K562 (cell line): Measurements from ENCODE around the gene TPSAB1.
"Not testable (repeated sequence)": the region's sequence is repeated elsewhere in the genome, so short reads cannot be mapped to it uniquely, and the experiment has no call there.

Experiments used
- CREM ChIP-seq: IDR thresholded peaks from 2 replicates; pipeline ENCODE4 v1.6.1; 2014; ENCODE audit warnings: antibody characterized with exemption, low read depth
- JUNB ChIP-seq: fragments of 450-650 bp; formaldehyde crosslinking; conservative IDR thresholded peaks from 2 replicates; pipeline ENCODE4 v1.4.0; 2020; ENCODE audit warnings: mild to moderate bottlenecking
- LARP7 ChIP-seq: fragments of 450-650 bp; IDR thresholded peaks from 2 replicates; pipeline ENCODE4 v1.6.1; 2016
- MAZ ChIP-seq, 2 experiments: fragments of 450-650 bp in 1 of 2; sonication (generic) in 1 of 2; formaldehyde crosslinking; IDR thresholded peaks in 1 of 2; conservative IDR thresholded peaks in 1 of 2; 2 replicates each; pipeline versions ENCODE4 v1.4.0 to v1.5.0; 2020; ENCODE audit warnings: mild to moderate bottlenecking in 1 of 2, missing genetic modification reagents in 1 of 2
- MYNN ChIP-seq, 2 experiments: sonication (generic); formaldehyde crosslinking in 1 of 2; IDR thresholded peaks; 2 replicates each; pipeline versions ENCODE4 v1.5.0 to v1.6.1; 2016 to 2020; ENCODE audit warnings: antibody characterized with exemption in 1 of 2, missing genetic modification reagents in 1 of 2
- POLR2AphosphoS2 ChIP-seq: IDR thresholded peaks from 2 replicates; pipeline ENCODE4 v1.6.1; 2012; ENCODE audit warnings: low read length, improper control_type of control experiment

DNA sequence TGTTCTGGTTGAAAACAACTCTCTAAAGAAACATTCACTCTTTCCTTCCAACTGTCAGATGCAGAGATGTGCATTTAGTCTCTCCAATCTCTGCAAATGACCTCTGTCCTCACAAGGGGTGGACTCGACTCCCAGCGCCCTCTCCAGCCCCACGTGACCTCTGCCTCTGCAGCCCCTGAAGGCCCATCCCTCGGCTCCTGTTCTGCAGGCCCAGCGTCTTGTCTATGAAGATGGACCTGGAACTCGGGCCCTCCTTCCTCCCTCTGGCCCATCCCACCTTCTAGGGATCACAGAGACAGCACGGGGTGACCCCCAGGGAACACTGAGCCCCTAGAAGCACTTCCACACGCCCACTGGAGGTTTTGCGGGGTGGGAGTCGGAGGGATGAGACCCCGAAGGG lies 2.9 kb downstream of the TPSAB1 start:
- TF ChIP-seq POLR2AphosphoS2; CREM; MAZ (CRISPR knock-in tag; conservative IDR thresholded peaks at IDR 0.05 in 1 of 2, IDR thresholded peaks at IDR 0.05 in 1 of 2); MYNN (IDR thresholded peaks at IDR 0.05); MYNN (CRISPR knock-in tag; IDR thresholded peaks at IDR 0.05); JUNB; LARP7: not testable (repeated sequence)
